Measurements from ENCODE around the gene IL24. TPM values are rescaled to one million over a fixed set of nuclear protein-coding genes. Genes with fewer than 3 reads are reported as not detected.

Gene IL24
- polyA plus RNA-seq, 1 of the 3 experiments (the other 2 are of a cell fraction): 0.03 TPM

DNA sequence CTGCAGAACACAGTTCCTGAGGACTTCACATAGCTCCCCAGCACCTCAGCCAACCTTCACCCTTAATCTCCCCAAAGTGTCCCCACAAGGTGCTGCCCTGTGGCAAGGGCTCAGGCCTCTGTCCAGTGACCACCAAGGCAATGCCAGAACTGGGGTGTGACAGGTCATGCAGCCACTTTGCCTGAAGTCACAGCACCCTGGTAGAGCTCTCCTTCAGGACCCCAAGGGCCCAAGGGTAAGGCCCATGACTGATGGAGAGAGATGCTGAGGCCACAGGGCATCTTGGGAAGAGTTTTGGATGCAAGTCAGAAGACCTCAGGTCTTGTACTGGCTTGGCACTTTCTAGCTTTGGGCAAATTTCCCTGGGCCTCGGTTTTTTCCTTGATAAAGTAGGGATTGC lies 25.3 kb downstream of the IL24 start:
- no CpG with 5 or more reads among the region's 1 CpG for WGBS (ENCODE audit: low lambda C conversion rate)
- H2AFZ ChIP-seq (ENCODE audit: low read depth): no peak overlapping the region
- H3F3A ChIP-seq (replicated peaks; ENCODE audit: insufficient read depth): no peaks in the 10 kb centered on the region
- no peaks in the 10 kb centered on the region for H3K79me2 ChIP-seq (ENCODE audit: insufficient read depth)
- TF ChIP-seq, protein P1, sequence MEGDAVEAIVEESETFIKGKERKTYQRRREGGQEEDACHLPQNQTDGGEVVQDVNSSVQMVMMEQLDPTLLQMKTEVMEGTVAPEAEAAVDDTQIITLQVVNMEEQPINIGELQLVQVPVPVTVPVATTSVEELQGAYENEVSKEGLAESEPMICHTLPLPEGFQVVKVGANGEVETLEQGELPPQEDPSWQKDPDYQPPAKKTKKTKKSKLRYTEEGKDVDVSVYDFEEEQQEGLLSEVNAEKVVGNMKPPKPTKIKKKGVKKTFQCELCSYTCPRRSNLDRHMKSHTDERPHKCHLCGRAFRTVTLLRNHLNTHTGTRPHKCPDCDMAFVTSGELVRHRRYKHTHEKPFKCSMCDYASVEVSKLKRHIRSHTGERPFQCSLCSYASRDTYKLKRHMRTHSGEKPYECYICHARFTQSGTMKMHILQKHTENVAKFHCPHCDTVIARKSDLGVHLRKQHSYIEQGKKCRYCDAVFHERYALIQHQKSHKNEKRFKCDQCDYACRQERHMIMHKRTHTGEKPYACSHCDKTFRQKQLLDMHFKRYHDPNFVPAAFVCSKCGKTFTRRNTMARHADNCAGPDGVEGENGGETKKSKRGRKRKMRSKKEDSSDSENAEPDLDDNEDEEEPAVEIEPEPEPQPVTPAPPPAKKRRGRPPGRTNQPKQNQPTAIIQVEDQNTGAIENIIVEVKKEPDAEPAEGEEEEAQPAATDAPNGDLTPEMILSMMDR (IDR thresholded peaks at IDR 0.05): no peak
- TF ChIP-seq, protein P2, sequence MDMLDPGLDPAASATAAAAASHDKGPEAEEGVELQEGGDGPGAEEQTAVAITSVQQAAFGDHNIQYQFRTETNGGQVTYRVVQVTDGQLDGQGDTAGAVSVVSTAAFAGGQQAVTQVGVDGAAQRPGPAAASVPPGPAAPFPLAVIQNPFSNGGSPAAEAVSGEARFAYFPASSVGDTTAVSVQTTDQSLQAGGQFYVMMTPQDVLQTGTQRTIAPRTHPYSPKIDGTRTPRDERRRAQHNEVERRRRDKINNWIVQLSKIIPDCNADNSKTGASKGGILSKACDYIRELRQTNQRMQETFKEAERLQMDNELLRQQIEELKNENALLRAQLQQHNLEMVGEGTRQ (IDR thresholded peaks at IDR 0.05; ENCODE audit: borderline replicate concordance, low read depth, low read length): no peak
- TF ChIP-seq JUND (IDR thresholded peaks at IDR 0.05) (no peak), TAF1 (IDR thresholded peaks at IDR 0.05; ENCODE audit: borderline replicate concordance, low read depth, low read length) (no peak), FOSL2 (IDR thresholded peaks at IDR 0.05; ENCODE audit: borderline replicate concordance, low read depth) (no peak), POLR2AphosphoS5 (IDR thresholded peaks at IDR 0.05; ENCODE audit: low read depth, low read length) (no peak), GABPA (IDR thresholded peaks at IDR 0.05; ENCODE audit: low read depth) (no peak), TCF12 (IDR thresholded peaks at IDR 0.05) (no peak), MEF2A (IDR thresholded peaks at IDR 0.05; ENCODE audit: borderline replicate concordance, low read depth) (no peak), SMC3 (IDR thresholded peaks at IDR 0.05; ENCODE audit: low read depth, low read length) (no peak), CHD2 (IDR thresholded peaks at IDR 0.05; ENCODE audit: low read length, partially characterized antibody) (no peak), EZH2phosphoT487 (IDR thresholded peaks at IDR 0.05; ENCODE audit: borderline replicate concordance, low read depth) (no peak), RCOR1 (IDR thresholded peaks at IDR 0.05; ENCODE audit: low read length) (no peak)
- DNase-seq: no peak
- CTCF ChIA-PET: interaction anchor here (0.9 to 3.4 kb wide), 6 partner anchors 9 to 204 kb away, joined by 4 to 27 read pairs (median 5); no protein-coding TSS in a partner anchor
- H3K27ac ChIP-seq (ENCODE audit: low read depth in 2 of 2, low read length in 1 of 2): no peak overlapping the region
- H3K4me1 ChIP-seq (ENCODE audit: control insufficient read depth in 1 of 2, insufficient read depth in 2 of 2, low read depth in 1 of 2, low read length in 1 of 2): no peaks in the 10 kb centered on the region
- H3K4me2 ChIP-seq: no peak overlapping the region
- H3K9me3 ChIP-seq: no peaks in the 10 kb centered on the region
- POLR2A ChIA-PET: no interaction called here
- H3K27me3 ChIP-seq (ENCODE audit: insufficient read depth): peaks cover 5% of the 10 kb centered on the region; the same call in 1 of the 2 replicates
- H4K20me1 ChIP-seq (ENCODE audit: insufficient read depth): no peaks in the 10 kb centered on the region
- no peaks in the 10 kb centered on the region for H3K9me2 ChIP-seq
- H3K36me3 ChIP-seq (replicated peaks in 1 of 2; ENCODE audit: control insufficient read depth in 1 of 2, insufficient read depth in 2 of 2, low read length in 1 of 2): no peaks in the 10 kb centered on the region
- H3K4me3 ChIP-seq (ENCODE audit: low read depth in 2 of 2, low read length in 1 of 2): no peak overlapping the region
- no peak overlapping the region for H3K9ac ChIP-seq

DNA sequence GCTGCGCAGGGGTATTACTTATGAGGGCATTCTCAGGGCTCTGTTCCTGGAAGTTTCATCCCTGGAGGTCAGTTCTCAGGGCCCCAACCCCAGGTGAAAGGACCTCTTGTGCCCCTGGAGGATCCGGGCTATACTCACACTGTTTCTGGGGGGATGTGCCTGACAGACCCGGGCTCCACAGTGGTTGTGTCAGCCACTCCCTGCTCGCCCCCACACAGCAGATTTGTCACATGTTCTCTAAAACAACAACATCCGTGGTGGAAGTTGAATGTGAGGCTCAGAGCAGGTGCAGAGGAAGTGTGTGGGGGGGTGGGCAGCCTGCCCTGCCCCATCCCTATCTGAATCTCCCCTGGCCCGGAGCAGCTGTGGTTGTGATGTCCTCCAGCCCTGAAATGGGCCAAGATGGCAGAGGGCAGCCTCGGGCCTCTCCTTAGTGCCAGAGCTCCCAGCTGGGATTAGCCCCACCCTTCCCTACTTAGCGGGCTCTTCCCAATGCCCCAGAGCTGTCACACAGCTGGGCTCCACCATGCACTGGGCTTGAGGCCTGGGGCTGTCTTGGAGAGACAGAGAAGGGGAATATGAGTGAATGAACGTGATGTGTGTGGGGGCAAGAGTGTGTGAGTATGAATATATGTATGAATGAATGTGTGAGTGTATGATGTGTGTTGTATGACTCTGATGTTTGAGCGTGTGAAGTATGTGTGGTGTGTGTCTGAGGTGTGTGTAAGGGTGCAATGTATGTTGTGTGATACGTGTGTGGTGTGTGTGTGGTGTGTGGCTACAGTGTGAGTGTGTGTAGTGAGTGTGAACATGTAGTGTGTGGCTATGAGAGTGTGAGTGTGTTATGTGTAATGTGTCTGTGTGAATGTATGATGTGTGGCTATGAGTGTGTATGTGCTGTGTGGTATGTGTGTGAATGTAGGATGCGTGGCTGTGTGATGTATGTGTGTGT lies 26.0 kb downstream of the IL24 start:
- no peaks in the 10 kb centered on the region for H3K79me2 ChIP-seq (ENCODE audit: insufficient read depth)
- no peak overlapping the region for H3K4me3 ChIP-seq (ENCODE audit: low read depth in 2 of 2, low read length in 1 of 2)
- no peaks in the 10 kb centered on the region for H3F3A ChIP-seq (replicated peaks; ENCODE audit: insufficient read depth)
- no peaks in the 10 kb centered on the region for H3K36me3 ChIP-seq (replicated peaks in 1 of 2; ENCODE audit: control insufficient read depth in 1 of 2, insufficient read depth in 2 of 2, low read length in 1 of 2)
- DNase-seq: no peak
- no peaks in the 10 kb centered on the region for H3K4me1 ChIP-seq (ENCODE audit: control insufficient read depth in 1 of 2, insufficient read depth in 2 of 2, low read depth in 1 of 2, low read length in 1 of 2)
- H3K9ac ChIP-seq: no peak overlapping the region
- H3K4me2 ChIP-seq: no peak overlapping the region
- no peak overlapping the region for H2AFZ ChIP-seq (ENCODE audit: low read depth)
- 50% methylated on average over 8 of the region's 12 CpGs for WGBS (ENCODE audit: low lambda C conversion rate)
- H3K27me3 ChIP-seq (ENCODE audit: insufficient read depth): peaks cover 2% of the 10 kb centered on the region; the same call in 1 of the 2 replicates
- POLR2A ChIA-PET: no interaction called here
- H3K9me2 ChIP-seq: no peaks in the 10 kb centered on the region
- no peaks in the 10 kb centered on the region for H4K20me1 ChIP-seq (ENCODE audit: insufficient read depth)
- CTCF ChIA-PET: interaction anchor here (0.9 to 3.4 kb wide), 5 partner anchors 11 to 205 kb away, joined by 4 to 27 read pairs (median 6); no protein-coding TSS in a partner anchor
- no peaks in the 10 kb centered on the region for H3K9me3 ChIP-seq
- no peak overlapping the region for H3K27ac ChIP-seq (ENCODE audit: low read depth in 2 of 2, low read length in 1 of 2)
- TF ChIP-seq RCOR1 (IDR thresholded peaks at IDR 0.05; ENCODE audit: low read length) (no peak), YY1 (IDR thresholded peaks at IDR 0.05; ENCODE audit: low read depth) (no peak), MXI1 (IDR thresholded peaks at IDR 0.05; ENCODE audit: low read depth, low read length) (no peak), JUND (IDR thresholded peaks at IDR 0.05) (no peak), MEF2A (IDR thresholded peaks at IDR 0.05; ENCODE audit: borderline replicate concordance, low read depth) (no peak), POLR2AphosphoS5 (IDR thresholded peaks at IDR 0.05; ENCODE audit: low read depth, low read length) (no peak), ELF1 (IDR thresholded peaks at IDR 0.05) (no peak), FOXJ3 (CRISPR knock-in tag; IDR thresholded peaks at IDR 0.05) (no peak), NFIC (IDR thresholded peaks at IDR 0.05; ENCODE audit: borderline replicate concordance) (no peak), RXRA (IDR thresholded peaks at IDR 0.05; ENCODE audit: borderline replicate concordance, low read depth) (no peak)
- TF ChIP-seq, protein P2 (IDR thresholded peaks at IDR 0.05; ENCODE audit: borderline replicate concordance, low read depth, low read length): no peak
- TF ChIP-seq, protein P1 (IDR thresholded peaks at IDR 0.05): no peak

Data from SK-N-SH (cell line).